DND-41 (cell line): ENCODE data around the gene CCDC110.

ENCODE experiments used
- CTCF ChIP-seq: IDR thresholded peaks from 2 replicates; pipeline ENCODE4 v1.5.1; 2012; ENCODE audit warnings: borderline replicate concordance, low read length, moderate library complexity, mild to moderate bottlenecking; ENCODE audit not compliant: poor library complexity, severe bottlenecking; ENCODE audit errors: extremely low read depth
- EZH2 ChIP-seq: IDR thresholded peaks from 3 replicates; pipeline ENCODE4 v1.6.1; 2012; ENCODE audit warnings: borderline replicate concordance, low read depth, mild to moderate bottlenecking, moderate library complexity, low read length, inconsistent platforms; ENCODE audit not compliant: severe bottlenecking

- TF ChIP-seq CTCF (no peak), EZH2 (no peak)
These were observed 74.7 kb downstream of the CCDC110 start, which contains the start of gene ANKRD37 for GRCh38 chr4:185396724-185397385.
